GM12878 (cell line): ENCODE measurements around the gene CPS1. TPM values are rescaled to one million over a fixed set of nuclear protein-coding genes. Genes with fewer than 3 reads are reported as not detected.

Experiments
- ATAC-seq: fragments of 200-7000 bp; cut with Tn5 transposase; 3 replicates; pipeline ENCODE4 v1.9.1; 2020; ENCODE audit warnings: mild to moderate bottlenecking, moderate library complexity
- BruUV-seq: library from RNA; stranded (reverse); fragments of 400-500 nt; replicated peaks from 2 replicates; lab custom pipeline; 2021; lab: Mats Ljungman, UMichigan
- CTCF ChIA-PET: fragments of 300-600 bp; sonication (Branson Sonifier 250); formaldehyde crosslinking; extraction: SDS; loops from one replicate; lab custom pipeline; 2021; ENCODE audit warnings: inconsistent platforms; lab: Yijun Ruan, JAX
- POLR2A ChIA-PET: fragments of 350-600 bp; formaldehyde crosslinking; extraction: SDS; loops from one replicate; lab custom pipeline; 2021; ENCODE audit warnings: inconsistent platforms; lab: Charles Lee
- RAD21 ChIA-PET: fragments of 300-600 bp; sonication (Branson Sonifier 250); formaldehyde crosslinking; loops from one replicate; lab custom pipeline; 2023; ENCODE audit warnings: antibody characterized with exemption; ENCODE audit not compliant: unreplicated experiment; lab: Charles Lee
- SMC1A ChIA-PET: fragments of 300-600 bp; sonication (Branson Sonifier 250); formaldehyde crosslinking; loops from one replicate; lab custom pipeline; 2023; ENCODE audit not compliant: unreplicated experiment, uncharacterized antibody; lab: Charles Lee
- DNase-seq: peaks from one replicate; pipeline ENCODE4 v3.0.0-alpha.2; 2011; ENCODE audit warnings: low read depth, low spot score
- FAIRE-seq: peaks from 3 replicates; lab custom pipeline; 2011; peaks lifted over from hg19 to GRCh38; lab: Jason Lieb, UNC
- H2AFZ ChIP-seq: 2 replicates; pipeline ENCODE4 v1.6.0; 2011; ENCODE audit warnings: low read depth, low read length, control low read depth; ENCODE audit not compliant: control insufficient read depth
- H3K27ac ChIP-seq: 2 replicates; pipeline ENCODE4 v1.5.1; 2011; ENCODE audit warnings: control low read depth; ENCODE audit not compliant: control insufficient read depth, insufficient read depth
- H3K27me3 ChIP-seq, 2 experiments: replicated peaks in 1 of 2; 2 replicates each; pipeline versions ENCODE4 v1.6.0 to v1.6.1; 2011; ENCODE audit warnings: low read length in 1 of 2; ENCODE audit not compliant: control insufficient read depth in 2 of 2, insufficient read depth in 2 of 2
- H3K36me3 ChIP-seq, 2 experiments: 2 replicates each; pipeline ENCODE4 v1.5.1; 2011; ENCODE audit warnings: low read length in 1 of 2; ENCODE audit not compliant: control insufficient read depth in 2 of 2, insufficient read depth in 2 of 2
- H3K4me1 ChIP-seq: 2 replicates; pipeline ENCODE4 v1.6.1; 2011; ENCODE audit warnings: mild to moderate bottlenecking, low read length, moderate library complexity, mixed read lengths; ENCODE audit not compliant: control insufficient read depth, insufficient read depth
- H3K4me2 ChIP-seq: 2 replicates; pipeline ENCODE4 v1.6.0; 2011; ENCODE audit warnings: control low read depth; ENCODE audit not compliant: control insufficient read depth, insufficient read depth
- H3K4me3 ChIP-seq: fragments of 200-600 bp; sonication (generic); 2 replicates; pipeline ENCODE4 v1.5.1; 2016
- H3K79me2 ChIP-seq: 2 replicates; pipeline ENCODE4 v1.6.0; 2011; ENCODE audit warnings: low read length; ENCODE audit not compliant: control insufficient read depth, insufficient read depth
- H3K9ac ChIP-seq: 2 replicates; pipeline ENCODE4 v1.8.0; 2011; ENCODE audit warnings: low read length, control low read depth, mixed read lengths; ENCODE audit not compliant: control insufficient read depth, insufficient read depth
- H3K9me3 ChIP-seq: replicated peaks from 3 replicates; pipeline ENCODE4 v1.5.1; 2011; ENCODE audit warnings: mild to moderate bottlenecking, low read length; ENCODE audit not compliant: control insufficient read depth, insufficient read depth
- H4K20me1 ChIP-seq: 2 replicates; pipeline ENCODE4 v1.6.0; 2011; ENCODE audit not compliant: control insufficient read depth, insufficient read depth
- GABPA ChIP-seq: IDR thresholded peaks from 2 replicates; pipeline ENCODE4 v1.6.1; 2014; ENCODE audit warnings: antibody characterized with exemption, low read depth, mild to moderate bottlenecking, inconsistent platforms
- MYC ChIP-seq: IDR thresholded peaks from 2 replicates; pipeline ENCODE4 v1.6.1; 2011; ENCODE audit warnings: mild to moderate bottlenecking, low read length, moderate library complexity, inconsistent platforms; ENCODE audit not compliant: insufficient read depth, insufficient replicate concordance, insufficient read length, severe bottlenecking
- WGBS: methylation state at CpG from one replicate; pipeline ENCODE4 v1.1.6; 2016; ENCODE audit warnings: low lambda C conversion rate; ENCODE audit not compliant: insufficient replicate concordance, insufficient coverage; ENCODE audit errors: missing lambda C conversion rate; 5-methylcytosine and 5-hydroxymethylcytosine counted together
- in situ Hi-C: fragments of 300-500 bp; cut with MboI; formaldehyde crosslinking; loops from 9 replicates; pipeline ENCODE4 v1.14.3; 2018; ENCODE audit warnings: mixed read lengths
- intact Hi-C: fragments of 100-400 bp; cut with micrococcal nuclease; formaldehyde crosslinking; loops from one replicate; pipeline ENCODE4 v1.14.2; 2022; ENCODE audit not compliant: unreplicated experiment
- polyA plus RNA-seq, 11 experiments: library from polyadenylated mRNA; depleted of rRNA in 4 of 11; unstranded in 6 of 11; stranded (reverse) in 5 of 11; fragments of >200 nt; fragmentation: Nextera tagmentation in 4 of 11; fragmentation: Illumina TruSeq in 1 of 11; extraction: Ambion mirVana in 4 of 11; extraction: Trizol in 1 of 11; gene quantifications; 1 replicate in 1 of 11; 2 replicates in 10 of 11; pipeline versions ENCODE4 v1.2.1 to v1.2.3, GENCODE V29; 2011 to 2016; ENCODE audit warnings: inconsistent platforms in 2 of 11, missing spikeins in 2 of 11, low read depth in 1 of 11
- total RNA-seq, 4 experiments: library from RNA; depleted of rRNA in 3 of 4; stranded (reverse); fragments of >200 nt in 3 of 4; fragmentation: Illumina TruSeq in 1 of 4; extraction: Trizol in 1 of 4; gene quantifications; 2 replicates each; pipeline versions ENCODE4 v1.2.1 to v1.2.3, GENCODE V29; 2013 to 2021
- TF ChIP-seq, protein P1 (sequence below): fragments of 450-650 bp; IDR thresholded peaks from 2 replicates; pipeline ENCODE4 v1.6.1; 2018; ENCODE audit warnings: mild to moderate bottlenecking, low read depth, moderate library complexity; ENCODE audit not compliant: partially characterized antibody
- TF ChIP-seq, protein P2 (sequence below): fragments of 150-350 bp; IDR thresholded peaks from 2 replicates; pipeline ENCODE4 v1.6.1; 2014; ENCODE audit warnings: mild to moderate bottlenecking, low read depth, low read length

Gene CPS1
- total and polyA plus RNA-seq, 10 of the 15 experiments (the other 5 are each of a cell fraction or from before 2014, with no cell fraction given): 0.20 to 4.6 (median 0.55) TPM

DNA sequence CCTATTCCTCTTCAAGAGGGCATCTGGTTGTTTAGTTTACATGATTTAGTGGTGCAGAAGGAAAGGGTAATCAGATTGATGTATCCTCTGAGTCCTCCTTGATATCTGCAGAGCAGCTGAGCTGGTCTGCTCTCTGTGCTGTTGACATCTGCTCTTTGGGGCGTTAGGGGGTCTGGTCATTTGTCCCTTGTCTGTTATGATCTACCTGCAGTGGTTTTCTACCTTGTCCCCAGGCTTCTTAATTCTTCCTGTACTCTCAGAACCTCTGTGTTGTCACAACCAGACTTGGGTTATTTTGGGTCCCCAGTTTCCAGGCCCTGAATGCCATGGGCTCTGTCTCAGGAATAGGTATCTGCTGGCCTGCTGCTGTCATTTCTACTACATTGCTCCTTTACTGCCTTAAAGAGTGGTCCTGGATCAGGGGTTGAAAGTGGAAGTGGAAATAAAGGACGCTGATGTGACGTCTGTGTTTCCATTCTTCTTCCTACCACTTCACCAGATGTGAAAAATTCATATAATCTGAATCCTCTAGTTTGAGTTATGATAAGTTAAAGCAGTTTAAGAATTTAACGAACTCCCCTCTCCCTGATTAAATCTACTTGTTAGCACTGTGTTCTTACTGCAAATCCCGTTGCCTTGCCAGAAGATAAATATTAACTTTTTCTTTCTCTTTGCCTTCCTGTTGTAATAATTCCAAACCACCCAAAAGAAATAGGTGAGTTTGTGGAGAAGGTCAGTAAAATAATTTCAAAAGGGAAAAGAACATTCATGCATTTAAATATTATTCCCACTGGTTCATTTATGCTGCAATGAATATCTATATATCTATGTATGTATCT is 16.6 kb upstream of the CPS1 start:
- POLR2A ChIA-PET: no interaction called here
- Histone ChIP-seq H3K36me3 (no peaks in the 10 kb centered on the region), H3K27ac (no peak overlapping the region), H4K20me1 (no peaks in the 10 kb centered on the region)
- TF ChIP-seq, protein P1, sequence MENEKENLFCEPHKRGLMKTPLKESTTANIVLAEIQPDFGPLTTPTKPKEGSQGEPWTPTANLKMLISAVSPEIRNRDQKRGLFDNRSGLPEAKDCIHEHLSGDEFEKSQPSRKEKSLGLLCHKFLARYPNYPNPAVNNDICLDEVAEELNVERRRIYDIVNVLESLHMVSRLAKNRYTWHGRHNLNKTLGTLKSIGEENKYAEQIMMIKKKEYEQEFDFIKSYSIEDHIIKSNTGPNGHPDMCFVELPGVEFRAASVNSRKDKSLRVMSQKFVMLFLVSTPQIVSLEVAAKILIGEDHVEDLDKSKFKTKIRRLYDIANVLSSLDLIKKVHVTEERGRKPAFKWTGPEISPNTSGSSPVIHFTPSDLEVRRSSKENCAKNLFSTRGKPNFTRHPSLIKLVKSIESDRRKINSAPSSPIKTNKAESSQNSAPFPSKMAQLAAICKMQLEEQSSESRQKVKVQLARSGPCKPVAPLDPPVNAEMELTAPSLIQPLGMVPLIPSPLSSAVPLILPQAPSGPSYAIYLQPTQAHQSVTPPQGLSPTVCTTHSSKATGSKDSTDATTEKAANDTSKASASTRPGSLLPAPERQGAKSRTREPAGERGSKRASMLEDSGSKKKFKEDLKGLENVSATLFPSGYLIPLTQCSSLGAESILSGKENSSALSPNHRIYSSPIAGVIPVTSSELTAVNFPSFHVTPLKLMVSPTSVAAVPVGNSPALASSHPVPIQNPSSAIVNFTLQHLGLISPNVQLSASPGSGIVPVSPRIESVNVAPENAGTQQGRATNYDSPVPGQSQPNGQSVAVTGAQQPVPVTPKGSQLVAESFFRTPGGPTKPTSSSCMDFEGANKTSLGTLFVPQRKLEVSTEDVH: no peak
- no peak for TF ChIP-seq MYC
- TF ChIP-seq GABPA: no peak
- TF ChIP-seq, protein P2, sequence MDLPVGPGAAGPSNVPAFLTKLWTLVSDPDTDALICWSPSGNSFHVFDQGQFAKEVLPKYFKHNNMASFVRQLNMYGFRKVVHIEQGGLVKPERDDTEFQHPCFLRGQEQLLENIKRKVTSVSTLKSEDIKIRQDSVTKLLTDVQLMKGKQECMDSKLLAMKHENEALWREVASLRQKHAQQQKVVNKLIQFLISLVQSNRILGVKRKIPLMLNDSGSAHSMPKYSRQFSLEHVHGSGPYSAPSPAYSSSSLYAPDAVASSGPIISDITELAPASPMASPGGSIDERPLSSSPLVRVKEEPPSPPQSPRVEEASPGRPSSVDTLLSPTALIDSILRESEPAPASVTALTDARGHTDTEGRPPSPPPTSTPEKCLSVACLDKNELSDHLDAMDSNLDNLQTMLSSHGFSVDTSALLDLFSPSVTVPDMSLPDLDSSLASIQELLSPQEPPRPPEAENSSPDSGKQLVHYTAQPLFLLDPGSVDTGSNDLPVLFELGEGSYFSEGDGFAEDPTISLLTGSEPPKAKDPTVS: no peak
- TF ChIP-seq, all 136 proteins: peak for 0
- intact Hi-C loops (no loop called here), in situ Hi-C loops (no loop called here)
- SMC1A ChIA-PET: no interaction called here
- peak; percentile 64 for FAIRE-seq
- Histone ChIP-seq H3K9ac (no peak overlapping the region), H3K4me2 (no peak overlapping the region), H3K79me2 (no peaks in the 10 kb centered on the region), H3K9me3 (no peaks in the 10 kb centered on the region), H3K4me3 (no peak overlapping the region), H2AFZ (no peak overlapping the region), H3K27me3 (no peaks in the 10 kb centered on the region), H3K4me1 (no peaks in the 10 kb centered on the region)
- no peak for DNase-seq
- peak; percentile 34 for ATAC-seq
- RAD21 ChIA-PET: no interaction called here
- CTCF ChIA-PET: no interaction called here
- no TSS peak for BruUV-seq
- WGBS: under 1% methylated on average over 5 of the region's 5 CpGs
